OCI-LY3 (cell line): ENCODE data around the gene SPEF1.

ENCODE experiments used
- CTCF ChIP-seq: fragments of 200-600, 300-600 bp; sonication (generic); IDR thresholded peaks from 2 replicates; pipeline ENCODE4 v1.5.1; 2014; ENCODE audit warnings: antibody characterized with exemption, low read length, low read depth
- EZH2phosphoT487 ChIP-seq: fragments of 200-600 bp; shearing (Covaris generic); IDR thresholded peaks from 2 replicates; pipeline ENCODE4 v1.6.1; 2018; ENCODE audit warnings: antibody characterized with exemption, mixed run types, low read depth

DNA sequence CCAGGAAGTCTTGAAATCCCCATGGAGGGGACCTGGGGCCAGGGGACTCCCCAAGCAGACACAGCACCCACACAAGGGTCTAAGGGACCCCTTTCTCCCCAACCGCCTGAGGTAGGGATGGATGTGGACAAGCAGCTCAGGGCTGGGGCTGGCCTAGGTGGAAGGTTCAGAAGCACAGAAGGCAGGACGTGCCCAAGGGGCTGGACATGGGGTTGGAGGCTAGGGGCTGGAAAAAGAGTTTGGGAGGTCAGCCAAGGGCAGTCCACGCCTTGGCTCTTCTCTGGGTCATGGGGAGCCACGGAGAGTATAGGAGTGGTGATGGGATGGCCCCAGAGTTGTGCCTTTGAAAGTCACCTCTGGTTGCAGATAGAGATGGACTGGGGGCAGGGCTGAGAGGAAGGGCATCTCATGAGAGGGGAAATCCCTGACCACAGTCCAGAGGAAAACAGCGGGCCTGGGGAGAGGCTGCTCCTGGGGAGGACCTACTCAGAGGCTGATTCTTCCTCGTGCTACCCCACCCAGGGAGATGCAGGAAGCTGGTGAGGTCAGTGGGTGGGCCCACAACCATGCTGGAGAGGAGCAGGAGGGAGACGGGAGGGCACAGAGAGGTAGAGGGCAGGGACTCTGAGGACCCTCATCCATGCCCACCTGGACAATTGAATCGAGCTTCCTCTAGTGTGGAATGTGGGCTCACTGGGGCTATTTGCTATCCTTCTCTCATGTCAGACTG, 51.3 kb downstream of the SPEF1 start:
- no peak for TF ChIP-seq CTCF
- TF ChIP-seq EZH2phosphoT487: no peak
